SK-N-SH (cell line): Measurements from ENCODE around the gene IL7R. TPM values are rescaled to one million over a fixed set of nuclear protein-coding genes. Genes with fewer than 3 reads are reported as not detected.

Experiments
- CTCF ChIA-PET: fragments of 300-600, 350-600 bp; formaldehyde crosslinking; extraction: SDS; loops from one replicate; lab custom pipeline; 2021; lab: Yijun Ruan, JAX
- POLR2A ChIA-PET: fragments of 350-600 bp; sonication (Branson Sonifier 250); formaldehyde crosslinking; extraction: SDS; loops from one replicate; lab custom pipeline; 2020; ENCODE audit warnings: antibody characterized with exemption, inconsistent platforms; lab: Yijun Ruan, JAX
- DNase-seq: peaks from one replicate; pipeline ENCODE4 v3.0.0; 2012
- H2AFZ ChIP-seq: fragments of 200-600 bp; sonication (generic); 2 replicates; pipeline ENCODE4 v1.8.1; 2016; ENCODE audit warnings: antibody characterized with exemption, mild to moderate bottlenecking, low read depth
- H3F3A ChIP-seq: fragments of 200-600 bp; sonication (generic); replicated peaks from 2 replicates; pipeline ENCODE3; 2016; ENCODE audit warnings: antibody characterized with exemption, mild to moderate bottlenecking; ENCODE audit not compliant: insufficient read depth
- H3K27ac ChIP-seq, 2 experiments: fragments of 200-500 bp in 1 of 2; fragments of 200-600 bp in 1 of 2; sonication (Bioruptor generic) in 1 of 2; sonication (generic), shearing (Covaris generic) in 1 of 2; 2 replicates each; pipeline versions ENCODE4 v1.5.1 to v1.6.1; 2014 to 2016; ENCODE audit warnings: low read depth in 2 of 2, inconsistent platforms in 1 of 2, low read length in 1 of 2, mild to moderate bottlenecking in 1 of 2, mixed read lengths in 1 of 2
- H3K27me3 ChIP-seq: fragments of 200-600 bp; sonication (generic), shearing (Covaris generic); 2 replicates; pipeline ENCODE4 v1.6.1; 2016; ENCODE audit warnings: mixed run types; ENCODE audit not compliant: insufficient read depth
- H3K36me3 ChIP-seq, 2 experiments: fragments of 200-500 bp in 1 of 2; fragments of 200-600 bp in 1 of 2; sonication (Bioruptor generic) in 1 of 2; sonication (generic) in 1 of 2; replicated peaks in 1 of 2; 2 replicates each; pipeline versions ENCODE3 to v1.5.1; 2014 to 2016; ENCODE audit warnings: low read length in 1 of 2, mild to moderate bottlenecking in 1 of 2; ENCODE audit not compliant: insufficient read depth in 2 of 2, control insufficient read depth in 1 of 2
- H3K4me1 ChIP-seq, 2 experiments: fragments of 200-500 bp in 1 of 2; fragments of 200-600 bp in 1 of 2; sonication (Bioruptor generic) in 1 of 2; sonication (generic), shearing (Covaris generic) in 1 of 2; 2 replicates each; pipeline versions ENCODE4 v1.5.1 to v1.6.1; 2014 to 2016; ENCODE audit warnings: low read depth in 1 of 2, low read length in 1 of 2, mixed run types in 1 of 2; ENCODE audit not compliant: insufficient read depth in 2 of 2, control insufficient read depth in 1 of 2
- H3K4me2 ChIP-seq: fragments of 200-600 bp; sonication (generic), shearing (Covaris generic); 2 replicates; pipeline ENCODE4 v1.6.1; 2017; ENCODE audit warnings: mixed run types
- H3K4me3 ChIP-seq, 2 experiments: fragments of 200-500 bp in 1 of 2; fragments of 200-600 bp in 1 of 2; sonication (Bioruptor generic) in 1 of 2; sonication (generic), shearing (Covaris generic) in 1 of 2; 2 replicates each; pipeline versions ENCODE4 v1.5.1 to v1.8.1; 2014 to 2016; ENCODE audit warnings: low read depth in 2 of 2, inconsistent platforms in 1 of 2, low read length in 1 of 2, mild to moderate bottlenecking in 1 of 2, mixed read lengths in 1 of 2, moderate library complexity in 1 of 2
- H3K79me2 ChIP-seq: fragments of 200-600 bp; sonication (generic); 2 replicates; pipeline ENCODE4 v1.8.1; 2017; ENCODE audit warnings: mild to moderate bottlenecking; ENCODE audit not compliant: insufficient read depth
- H3K9ac ChIP-seq: fragments of 200-600 bp; sonication (generic); 2 replicates; pipeline ENCODE4 v1.6.1; 2017; ENCODE audit warnings: mixed run types
- H3K9me2 ChIP-seq: fragments of 200-600 bp; sonication (generic); 2 replicates; pipeline ENCODE4 v1.6.1; 2017; ENCODE audit warnings: mixed run types
- H3K9me3 ChIP-seq: fragments of 200-600 bp; sonication (generic); 2 replicates; pipeline ENCODE4 v1.6.1; 2017; ENCODE audit warnings: mixed run types, mild to moderate bottlenecking, moderate library complexity
- H4K20me1 ChIP-seq: fragments of 200-600 bp; sonication (generic); 2 replicates; pipeline ENCODE4 v1.6.1; 2017; ENCODE audit warnings: mild to moderate bottlenecking, mixed run types; ENCODE audit not compliant: insufficient read depth
- ELF1 ChIP-seq: IDR thresholded peaks from 2 replicates; pipeline ENCODE4 v1.4.0; 2012
- EP300 ChIP-seq, 2 experiments: IDR thresholded peaks; 2 replicates each; pipeline versions ENCODE4 v1.4.0 to v1.6.1; 2012; ENCODE audit warnings: borderline replicate concordance in 1 of 2, low read depth in 1 of 2, low read length in 1 of 2
- EZH2phosphoT487 ChIP-seq: fragments of 200-600 bp; sonication (generic); IDR thresholded peaks from 2 replicates; pipeline ENCODE4 v1.6.1; 2017; ENCODE audit warnings: low read depth, mixed run types, mild to moderate bottlenecking, antibody characterized with exemption, moderate library complexity, borderline replicate concordance
- FOSL2 ChIP-seq: IDR thresholded peaks from 2 replicates; pipeline ENCODE4 v1.4.0; 2012; ENCODE audit warnings: low read depth, mild to moderate bottlenecking, moderate library complexity, borderline replicate concordance
- FOXJ3 ChIP-seq: sonication (generic); formaldehyde crosslinking; IDR thresholded peaks from 2 replicates; pipeline ENCODE4 v1.5.1; 2020; ENCODE audit warnings: mild to moderate bottlenecking, missing genetic modification reagents
- GATA2 ChIP-seq: sonication (generic); formaldehyde crosslinking; IDR thresholded peaks from 2 replicates; pipeline ENCODE4 v1.5.0; 2020; ENCODE audit warnings: mild to moderate bottlenecking, missing genetic modification reagents
- JUND ChIP-seq: IDR thresholded peaks from 2 replicates; pipeline ENCODE4 v1.4.0; 2012
- MEF2A ChIP-seq: IDR thresholded peaks from 2 replicates; pipeline ENCODE4 v1.4.0; 2012; ENCODE audit warnings: low read depth, borderline replicate concordance
- MXI1 ChIP-seq: IDR thresholded peaks from 2 replicates; pipeline ENCODE4 v1.6.1; 2012; ENCODE audit warnings: mild to moderate bottlenecking, low read depth, low read length, improper control_type of control experiment
- NFIC ChIP-seq: IDR thresholded peaks from 2 replicates; pipeline ENCODE4 v1.4.0; 2012; ENCODE audit warnings: borderline replicate concordance
- NRF1 ChIP-seq: IDR thresholded peaks from 2 replicates; pipeline ENCODE4 v1.6.1; 2012; ENCODE audit warnings: low read depth, mild to moderate bottlenecking, low read length
- RAD21 ChIP-seq: IDR thresholded peaks from 2 replicates; pipeline ENCODE4 v1.6.1; 2012; ENCODE audit warnings: mild to moderate bottlenecking, low read length
- RCOR1 ChIP-seq: fragments of 150-350 bp; IDR thresholded peaks from 2 replicates; pipeline ENCODE4 v1.6.1; 2017; ENCODE audit warnings: antibody characterized with exemption, low read length
- RFX5 ChIP-seq: IDR thresholded peaks from 2 replicates; pipeline ENCODE4 v1.6.1; 2012; ENCODE audit warnings: mild to moderate bottlenecking, improper control_type of control experiment, low read length
- SIN3A ChIP-seq: IDR thresholded peaks from 2 replicates; pipeline ENCODE4 v1.6.1; 2012; ENCODE audit warnings: low read depth, mild to moderate bottlenecking, low read length, moderate library complexity, borderline replicate concordance
- SMC3 ChIP-seq: IDR thresholded peaks from 2 replicates; pipeline ENCODE4 v1.6.1; 2012; ENCODE audit warnings: low read depth, low read length, improper control_type of control experiment
- TAF1 ChIP-seq: IDR thresholded peaks from 2 replicates; pipeline ENCODE4 v1.6.1; 2012; ENCODE audit warnings: low read depth, mild to moderate bottlenecking, low read length, moderate library complexity, borderline replicate concordance
- TCF12 ChIP-seq: IDR thresholded peaks from 2 replicates; pipeline ENCODE4 v1.4.0; 2012
- YY1 ChIP-seq: IDR thresholded peaks from 2 replicates; pipeline ENCODE4 v1.4.0; 2012; ENCODE audit warnings: low read depth, mild to moderate bottlenecking
- WGBS: methylation state at CpG from one replicate; pipeline ENCODE4 v1.1.6; 2017; ENCODE audit warnings: low lambda C conversion rate; 5-methylcytosine and 5-hydroxymethylcytosine counted together
- polyA plus RNA-seq, 3 experiments: library from polyadenylated mRNA; depleted of rRNA; stranded (reverse); fragments of >200 nt; gene quantifications; 2 replicates each; pipeline ENCODE4 v1.2.3, GENCODE V29; 2012
- TF ChIP-seq, protein P1 (sequence below): IDR thresholded peaks from 2 replicates; pipeline ENCODE4 v1.4.0; 2012; ENCODE audit warnings: low read depth, borderline replicate concordance
- TF ChIP-seq, protein P2 (sequence below): IDR thresholded peaks from 2 replicates; pipeline ENCODE4; 2012
- TF ChIP-seq, protein P3 (sequence below): IDR thresholded peaks from 2 replicates; pipeline ENCODE4 v1.4.0; 2012; ENCODE audit warnings: low read depth

Gene IL7R
- polyA plus RNA-seq, 1 of the 3 experiments (the other 2 are of a cell fraction) = 3.0 TPM

DNA sequence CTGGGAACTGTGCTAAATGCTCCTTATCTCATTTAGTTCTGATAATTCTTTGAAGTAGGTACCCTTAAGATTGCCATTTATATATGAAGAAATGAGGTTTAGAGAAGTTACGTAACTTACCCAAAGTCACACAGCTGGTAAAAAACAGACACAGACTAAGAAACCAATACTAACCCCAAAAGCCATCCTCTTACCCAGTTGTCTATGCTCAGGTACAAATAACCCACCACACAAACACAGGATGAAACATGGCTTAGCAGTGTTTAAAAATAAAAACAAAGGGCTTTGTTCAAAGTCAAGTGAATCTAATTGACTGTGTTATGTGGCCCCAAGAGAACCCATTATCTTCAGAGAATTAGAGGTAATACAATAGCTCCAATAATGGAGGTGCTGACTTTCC lies 37.0 kb upstream of the IL7R start:
- Histone ChIP-seq H3K36me3 (no peaks in the 10 kb centered on the region), H3K4me3 (no peak overlapping the region), H3K4me2 (no peak overlapping the region), H3K27me3 (no peaks in the 10 kb centered on the region), H3K27ac (no peak overlapping the region), H2AFZ (no peak overlapping the region), H3K4me1 (no peaks in the 10 kb centered on the region), H3K9ac (no peak overlapping the region), H4K20me1 (no peaks in the 10 kb centered on the region), H3K79me2 (no peaks in the 10 kb centered on the region), H3F3A (no peaks in the 10 kb centered on the region), H3K9me3 (no peaks in the 10 kb centered on the region), H3K9me2 (no peaks in the 10 kb centered on the region)
- no peak for DNase-seq
- ChIA-PET POLR2A (no interaction called here), CTCF (interaction anchor here (2.8 kb wide), 1 partner anchor 43 kb away, joined by 13 read pairs; no protein-coding TSS in a partner anchor)
- WGBS = 95% methylated on average over 1 of the region's 1 CpG
- TF ChIP-seq FOSL2 (no peak), TCF12 (no peak), YY1 (no peak)
- TF ChIP-seq, protein P1, sequence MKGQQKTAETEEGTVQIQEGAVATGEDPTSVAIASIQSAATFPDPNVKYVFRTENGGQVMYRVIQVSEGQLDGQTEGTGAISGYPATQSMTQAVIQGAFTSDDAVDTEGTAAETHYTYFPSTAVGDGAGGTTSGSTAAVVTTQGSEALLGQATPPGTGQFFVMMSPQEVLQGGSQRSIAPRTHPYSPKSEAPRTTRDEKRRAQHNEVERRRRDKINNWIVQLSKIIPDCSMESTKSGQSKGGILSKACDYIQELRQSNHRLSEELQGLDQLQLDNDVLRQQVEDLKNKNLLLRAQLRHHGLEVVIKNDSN = no peak

DNA sequence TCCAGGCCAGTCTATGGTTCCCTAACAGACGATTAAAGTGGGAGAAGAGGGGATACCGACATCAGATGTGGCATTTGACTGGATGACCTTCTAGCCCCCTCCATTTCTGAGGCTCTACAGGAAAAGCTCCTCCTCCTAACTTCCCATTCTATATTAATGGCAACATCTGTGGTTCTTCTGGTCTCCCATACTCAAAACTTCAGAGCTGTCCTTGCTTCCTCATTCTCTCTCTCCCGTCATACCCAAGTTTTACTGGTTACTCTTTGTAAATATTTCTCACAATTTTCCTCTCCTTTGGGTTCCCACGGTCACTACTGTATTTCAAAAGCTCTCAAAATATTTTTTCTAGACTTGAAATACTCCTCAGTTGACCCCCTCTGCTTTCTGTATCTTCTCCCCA lies 36.0 kb upstream of the IL7R start:
- Histone ChIP-seq H3F3A (no peaks in the 10 kb centered on the region), H3K9ac (no peak overlapping the region), H3K36me3 (no peaks in the 10 kb centered on the region), H4K20me1 (no peaks in the 10 kb centered on the region), H3K9me3 (no peaks in the 10 kb centered on the region), H3K4me1 (no peaks in the 10 kb centered on the region), H3K27me3 (no peaks in the 10 kb centered on the region), H2AFZ (no peak overlapping the region), H3K79me2 (no peaks in the 10 kb centered on the region), H3K27ac (no peak overlapping the region), H3K4me3 (no peak overlapping the region), H3K9me2 (no peaks in the 10 kb centered on the region), H3K4me2 (no peak overlapping the region)
- CTCF ChIA-PET = interaction anchor here (2.8 kb wide), 1 partner anchor 44 kb away, joined by 13 read pairs; no protein-coding TSS in a partner anchor
- WGBS = 45% methylated on average over 4 of the region's 4 CpGs
- TF ChIP-seq NRF1 = no peak
- no peak for TF ChIP-seq RAD21
- TF ChIP-seq, protein P1 = no peak
- TF ChIP-seq MXI1 = no peak
- no peak for TF ChIP-seq SMC3
- no peak for TF ChIP-seq FOXJ3
- no peak for TF ChIP-seq EP300 (IDR thresholded peaks at IDR 0.05; ENCODE audit: borderline replicate concordance in 1 of 2, low read depth in 1 of 2, low read length in 1 of 2)
- no peak for TF ChIP-seq SIN3A
- POLR2A ChIA-PET = no interaction called here
- no peak for DNase-seq

DNA sequence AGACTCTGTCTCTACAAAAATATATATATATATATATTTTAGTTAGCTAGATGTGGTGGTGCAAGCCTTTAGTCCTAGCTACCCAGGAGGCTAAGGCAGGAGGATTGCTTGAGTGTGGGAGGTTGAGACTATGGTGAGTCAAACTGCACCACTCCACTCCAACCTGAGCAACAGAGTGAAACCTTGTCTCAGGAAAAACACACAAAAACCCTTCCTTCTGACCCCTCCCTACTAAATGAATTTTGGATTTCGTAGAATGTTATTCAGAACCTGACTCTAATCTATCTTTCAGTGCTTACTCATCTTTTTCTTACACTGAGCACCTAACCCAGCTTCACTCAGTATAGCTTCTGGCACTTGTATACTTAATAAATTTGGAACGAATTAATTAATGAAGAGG lies 35.2 kb upstream of the IL7R start:
- no peak for DNase-seq
- H3K36me3 ChIP-seq = no peaks in the 10 kb centered on the region
- H3K4me3 ChIP-seq = no peak overlapping the region
- CTCF ChIA-PET = interaction anchor here (2.8 kb wide), 1 partner anchor 45 kb away, joined by 13 read pairs; no protein-coding TSS in a partner anchor
- H3K27me3 ChIP-seq = no peaks in the 10 kb centered on the region
- no peaks in the 10 kb centered on the region for H3F3A ChIP-seq
- no peaks in the 10 kb centered on the region for H3K9me3 ChIP-seq
- no peak overlapping the region for H3K27ac ChIP-seq
- H3K4me2 ChIP-seq = no peak overlapping the region
- H4K20me1 ChIP-seq = no peaks in the 10 kb centered on the region
- no peak overlapping the region for H2AFZ ChIP-seq
- no peaks in the 10 kb centered on the region for H3K4me1 ChIP-seq
- POLR2A ChIA-PET = no interaction called here
- WGBS = 39% methylated on average over 2 of the region's 2 CpGs
- no peaks in the 10 kb centered on the region for H3K9me2 ChIP-seq
- H3K79me2 ChIP-seq = no peaks in the 10 kb centered on the region
- no peak overlapping the region for H3K9ac ChIP-seq
- TF ChIP-seq RCOR1 (no peak), ELF1 (no peak), MEF2A (no peak), EZH2phosphoT487 (no peak), SMC3 (no peak), GATA2 (CRISPR knock-in tag) (no peak), JUND (no peak), TAF1 (no peak), MXI1 (no peak), NFIC (no peak), NRF1 (no peak), RFX5 (no peak)
- TF ChIP-seq, protein P2, sequence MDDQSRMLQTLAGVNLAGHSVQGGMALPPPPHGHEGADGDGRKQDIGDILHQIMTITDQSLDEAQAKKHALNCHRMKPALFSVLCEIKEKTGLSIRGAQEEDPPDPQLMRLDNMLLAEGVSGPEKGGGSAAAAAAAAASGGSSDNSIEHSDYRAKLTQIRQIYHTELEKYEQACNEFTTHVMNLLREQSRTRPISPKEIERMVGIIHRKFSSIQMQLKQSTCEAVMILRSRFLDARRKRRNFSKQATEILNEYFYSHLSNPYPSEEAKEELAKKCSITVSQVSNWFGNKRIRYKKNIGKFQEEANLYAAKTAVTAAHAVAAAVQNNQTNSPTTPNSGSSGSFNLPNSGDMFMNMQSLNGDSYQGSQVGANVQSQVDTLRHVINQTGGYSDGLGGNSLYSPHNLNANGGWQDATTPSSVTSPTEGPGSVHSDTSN = no peak
- TF ChIP-seq, protein P3, sequence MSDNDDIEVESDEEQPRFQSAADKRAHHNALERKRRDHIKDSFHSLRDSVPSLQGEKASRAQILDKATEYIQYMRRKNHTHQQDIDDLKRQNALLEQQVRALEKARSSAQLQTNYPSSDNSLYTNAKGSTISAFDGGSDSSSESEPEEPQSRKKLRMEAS = no peak
- TF ChIP-seq, protein P1 = no peak
